Stimulated activated CD4-positive, alpha-beta T cell treated with anti-CD3 and anti-CD28 coated beads, TNF-alpha, amount 100 ng/mL, for 48 hours (primary cell): ENCODE data around the gene SLCO2A1.

Source experiments
- DNase-seq, 3 donors: peaks; one replicate each; pipeline ENCODE4 v3.0.0-alpha.2; 2020; ENCODE audit warnings: low read depth in 3 of 3

Gene SLCO2A1

GRCh38 chr3:134034005-134034785, 4.5 kb upstream of the SLCO2A1 start:
- DNase-seq = no peak

- no peak for DNase-seq
These were observed 3.7 kb upstream of the SLCO2A1 start for GRCh38 chr3:134033315-134033996.

GRCh38 chr3:134031348-134031915, 1.7 kb upstream of the SLCO2A1 start:
- DNase-seq = no peak

- no peak for DNase-seq
These were observed 938 bp upstream of the SLCO2A1 start for GRCh38 chr3:134030379-134031347.

GRCh38 chr3:134029256-134029733, 430 bp downstream of the SLCO2A1 start:
- DNase-seq = no peak

GRCh38 chr3:134028486-134029255, 1.1 kb downstream of the SLCO2A1 start:
- no peak for DNase-seq

GRCh38 chr3:134027631-134028030, 2.1 kb downstream of the SLCO2A1 start:
- DNase-seq = no peak

GRCh38 chr3:134020135-134020680, 9.5 kb downstream of the SLCO2A1 start:
- no peak for DNase-seq

GRCh38 chr3:134018850-134019249, 10.9 kb downstream of the SLCO2A1 start:
- no peak for DNase-seq

GRCh38 chr3:134018406-134018805, 11.3 kb downstream of the SLCO2A1 start:
- DNase-seq = no peak

GRCh38 chr3:134017490-134017889, 12.2 kb downstream of the SLCO2A1 start:
- no peak for DNase-seq

GRCh38 chr3:134014270-134014669, 15.5 kb downstream of the SLCO2A1 start:
- DNase-seq = no peak

- no peak for DNase-seq
These were observed 16.4 kb downstream of the SLCO2A1 start for GRCh38 chr3:134013280-134013679.

GRCh38 chr3:134009345-134010000, 20.3 kb downstream of the SLCO2A1 start:
- DNase-seq = no peak

GRCh38 chr3:134008630-134009156, 21.0 kb downstream of the SLCO2A1 start:
- no peak for DNase-seq

GRCh38 chr3:134007819-134008218, 21.9 kb downstream of the SLCO2A1 start:
- DNase-seq = no peak

GRCh38 chr3:134004841-134005240, 24.9 kb downstream of the SLCO2A1 start:
- no peak for DNase-seq

- no peak for DNase-seq
These were observed 26.7 kb downstream of the SLCO2A1 start for GRCh38 chr3:134003066-134003465.

GRCh38 chr3:134002306-134002705, 27.4 kb downstream of the SLCO2A1 start:
- DNase-seq = no peak

- no peak for DNase-seq
These were observed 28.5 kb downstream of the SLCO2A1 start for GRCh38 chr3:134001251-134001650.
